ENCODE results near the gene ZIC3. TPM values are rescaled to one million over a fixed set of nuclear protein-coding genes. Genes with fewer than 3 reads are reported as not detected.

ZIC3 gene
- total RNA-seq (2021) (not detected in 2 replicates), Bru-seq, nascent RNA (not detected), BruChase-seq, experiment 1, labeled RNA remaining after a 2-hour chase (not detected), BruChase-seq, experiment 2, labeled RNA remaining after a 6-hour chase (not detected)
- long read RNA-seq, result 0 reads

GRCh38 chrX:137565921-137566745 lies at the start of gene ZIC3:
ZIC3 (plus strand) TSS chrX:137566127; CDS start chrX:137566692, 565 bp downstream.
- Histone ChIP-seq H3K36me3 (ENCODE audit: low read depth) (no peaks in the 10 kb centered on the region), H3K79me2 (ENCODE audit: low read depth) (no peaks in the 10 kb centered on the region), H2AFZ (no peak within 1 kb of the TSS), H3F3A (ENCODE audit: insufficient read depth, low read depth) (no peaks in the 10 kb centered on the region), H4K20me1 (ENCODE audit: insufficient read depth) (no peaks in the 10 kb centered on the region), H3K9me3 (ENCODE audit: insufficient read depth, low read depth) (no peaks in the 10 kb centered on the region), H3K4me3 (no peak within 1 kb of the TSS), H3K27me3 (ENCODE audit: insufficient read depth, low read depth) (peaks cover 14% of the 10 kb centered on the region; the same call in 1 of the 2 replicates), H3K9me2 (ENCODE audit: insufficient read depth) (no peaks in the 10 kb centered on the region), H3K27ac (no peak within 1 kb of the TSS), H3K4me2 (no peak within 1 kb of the TSS), H3K4me1 (replicated peaks; ENCODE audit: insufficient read depth) (no peaks in the 10 kb centered on the region)
- DNase-seq, result no peak
- intact Hi-C loops (cut with micrococcal nuclease; ENCODE audit: unreplicated experiment), result no loop called here
- BruUV-seq (replicated peaks), result no TSS peak
- POLR2A ChIA-PET (ENCODE audit: unreplicated experiment), result no interaction called here
- no peak for TF ChIP-seq EZH2 (IDR thresholded peaks at IDR 0.05; ENCODE audit: low read depth)
- TF ChIP-seq CTCF (conservative IDR thresholded peaks at IDR 0.05), result no peak
- CTCF ChIA-PET, result no interaction called here

- no peaks in the 10 kb centered on the region for H3F3A ChIP-seq (ENCODE audit: insufficient read depth, low read depth)
- no peaks in the 10 kb centered on the region for H3K36me3 ChIP-seq (ENCODE audit: low read depth)
- H3K4me3 ChIP-seq, result no peak overlapping the region
- no peak for TF ChIP-seq CTCF (conservative IDR thresholded peaks at IDR 0.05)
- no peak for TF ChIP-seq EZH2 (IDR thresholded peaks at IDR 0.05; ENCODE audit: low read depth)
- no peaks in the 10 kb centered on the region for H4K20me1 ChIP-seq (ENCODE audit: insufficient read depth)
- DNase-seq, result no peak
- H3K9me3 ChIP-seq (ENCODE audit: insufficient read depth, low read depth), result no peaks in the 10 kb centered on the region
- intact Hi-C loops (cut with micrococcal nuclease; ENCODE audit: unreplicated experiment), result no loop called here
- POLR2A ChIA-PET (ENCODE audit: unreplicated experiment), result no interaction called here
- no peaks in the 10 kb centered on the region for H3K4me1 ChIP-seq (replicated peaks; ENCODE audit: insufficient read depth)
- no peak overlapping the region for H3K27ac ChIP-seq
- BruUV-seq (replicated peaks), result no TSS peak
- H3K4me2 ChIP-seq, result no peak overlapping the region
- no peaks in the 10 kb centered on the region for H3K9me2 ChIP-seq (ENCODE audit: insufficient read depth)
- CTCF ChIA-PET, result no interaction called here
- H3K27me3 ChIP-seq (ENCODE audit: insufficient read depth, low read depth), result peaks cover 28% of the 10 kb centered on the region
- H2AFZ ChIP-seq, result no peak overlapping the region
- no peaks in the 10 kb centered on the region for H3K79me2 ChIP-seq (ENCODE audit: low read depth)
Observed at GRCh38 chrX:137519459-137519858, 46.5 kb upstream of the ZIC3 start.

GRCh38 chrX:137545711-137546651 lies 19.9 kb upstream of the ZIC3 start:
- DNase-seq, result no peak
- no peaks in the 10 kb centered on the region for H3K79me2 ChIP-seq (ENCODE audit: low read depth)
- no TSS peak for BruUV-seq (replicated peaks)
- no peak overlapping the region for H2AFZ ChIP-seq
- intact Hi-C loops (cut with micrococcal nuclease; ENCODE audit: unreplicated experiment), result no loop called here
- H3K9me2 ChIP-seq (ENCODE audit: insufficient read depth), result no peaks in the 10 kb centered on the region
- TF ChIP-seq EZH2 (IDR thresholded peaks at IDR 0.05; ENCODE audit: low read depth) (no peak), CTCF (conservative IDR thresholded peaks at IDR 0.05) (no peak)
- H3K4me1 ChIP-seq (replicated peaks; ENCODE audit: insufficient read depth), result no peaks in the 10 kb centered on the region
- no peak overlapping the region for H3K4me2 ChIP-seq
- H3K27ac ChIP-seq, result no peak overlapping the region
- no peaks in the 10 kb centered on the region for H4K20me1 ChIP-seq (ENCODE audit: insufficient read depth)
- H3K27me3 ChIP-seq (ENCODE audit: insufficient read depth, low read depth), result peaks cover 12% of the 10 kb centered on the region; the same call in 1 of the 2 replicates
- H3K4me3 ChIP-seq, result no peak overlapping the region
- no peaks in the 10 kb centered on the region for H3F3A ChIP-seq (ENCODE audit: insufficient read depth, low read depth)
- CTCF ChIA-PET, result no interaction called here
- no peaks in the 10 kb centered on the region for H3K9me3 ChIP-seq (ENCODE audit: insufficient read depth, low read depth)
- no peaks in the 10 kb centered on the region for H3K36me3 ChIP-seq (ENCODE audit: low read depth)
- POLR2A ChIA-PET (ENCODE audit: unreplicated experiment), result no interaction called here
